Subcutaneous adipose tissue (tissue), 4 donors: ENCODE measurements around the gene PCGF1. TPM values are rescaled to one million over a fixed set of nuclear protein-coding genes. Genes with fewer than 3 reads are reported as not detected.

Experiments used
- total RNA-seq, 4 donors: library from RNA; depleted of rRNA; stranded (reverse); fragments of >200 nt; gene quantifications; one replicate each; pipeline ENCODE4 v1.1.0, GENCODE V29; 2016
- TF ChIP-seq, protein P1 (sequence below): fragments of 450-650 bp; IDR thresholded peaks from one replicate; pipeline ENCODE4 v1.5.1; 2016; ENCODE audit warnings: low read depth, mild to moderate bottlenecking, control low read depth, antibody characterized with exemption, moderate library complexity

Gene PCGF1
- total RNA-seq, 4 donors from 2014 or later = 6.4 to 17.8 (median 10.8) TPM

DNA sequence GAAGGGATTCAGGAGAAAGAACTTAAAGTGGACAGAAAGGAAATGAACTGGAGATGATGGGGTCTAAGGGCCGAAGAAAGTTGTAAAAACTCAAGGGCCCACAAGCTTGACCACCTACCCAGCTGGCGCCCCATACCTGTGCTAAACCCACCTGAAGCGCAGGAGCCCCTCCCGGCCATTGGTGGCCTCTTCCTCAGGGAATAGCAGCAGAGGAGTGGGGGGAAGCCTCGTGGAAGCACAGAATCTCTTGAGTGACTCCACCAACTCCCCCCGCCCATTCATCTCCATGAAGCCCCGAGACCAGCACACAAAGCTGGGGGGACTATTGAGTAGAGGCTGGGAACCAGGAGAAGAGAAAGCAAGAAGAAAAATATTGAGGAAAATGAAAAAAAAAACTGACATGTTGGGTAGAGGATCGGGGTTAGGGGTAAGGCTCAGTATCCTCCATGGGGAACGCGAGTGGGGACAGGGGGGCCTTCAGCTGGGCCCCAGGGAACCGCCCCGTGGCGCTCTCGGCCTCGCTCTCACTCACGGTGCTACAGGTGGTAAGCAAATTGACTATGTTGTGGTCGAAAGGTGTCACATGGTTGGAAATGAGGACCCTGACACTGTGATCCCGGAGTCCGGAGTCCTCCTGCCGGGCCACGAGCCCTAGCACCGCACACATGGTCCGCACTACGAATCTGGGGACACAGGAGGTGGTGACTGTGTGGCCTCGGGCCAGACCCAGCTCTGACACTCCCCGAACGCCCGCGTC, 21.3 kb upstream of the PCGF1 start:
- TF ChIP-seq, protein P1, sequence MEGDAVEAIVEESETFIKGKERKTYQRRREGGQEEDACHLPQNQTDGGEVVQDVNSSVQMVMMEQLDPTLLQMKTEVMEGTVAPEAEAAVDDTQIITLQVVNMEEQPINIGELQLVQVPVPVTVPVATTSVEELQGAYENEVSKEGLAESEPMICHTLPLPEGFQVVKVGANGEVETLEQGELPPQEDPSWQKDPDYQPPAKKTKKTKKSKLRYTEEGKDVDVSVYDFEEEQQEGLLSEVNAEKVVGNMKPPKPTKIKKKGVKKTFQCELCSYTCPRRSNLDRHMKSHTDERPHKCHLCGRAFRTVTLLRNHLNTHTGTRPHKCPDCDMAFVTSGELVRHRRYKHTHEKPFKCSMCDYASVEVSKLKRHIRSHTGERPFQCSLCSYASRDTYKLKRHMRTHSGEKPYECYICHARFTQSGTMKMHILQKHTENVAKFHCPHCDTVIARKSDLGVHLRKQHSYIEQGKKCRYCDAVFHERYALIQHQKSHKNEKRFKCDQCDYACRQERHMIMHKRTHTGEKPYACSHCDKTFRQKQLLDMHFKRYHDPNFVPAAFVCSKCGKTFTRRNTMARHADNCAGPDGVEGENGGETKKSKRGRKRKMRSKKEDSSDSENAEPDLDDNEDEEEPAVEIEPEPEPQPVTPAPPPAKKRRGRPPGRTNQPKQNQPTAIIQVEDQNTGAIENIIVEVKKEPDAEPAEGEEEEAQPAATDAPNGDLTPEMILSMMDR = no peak

DNA sequence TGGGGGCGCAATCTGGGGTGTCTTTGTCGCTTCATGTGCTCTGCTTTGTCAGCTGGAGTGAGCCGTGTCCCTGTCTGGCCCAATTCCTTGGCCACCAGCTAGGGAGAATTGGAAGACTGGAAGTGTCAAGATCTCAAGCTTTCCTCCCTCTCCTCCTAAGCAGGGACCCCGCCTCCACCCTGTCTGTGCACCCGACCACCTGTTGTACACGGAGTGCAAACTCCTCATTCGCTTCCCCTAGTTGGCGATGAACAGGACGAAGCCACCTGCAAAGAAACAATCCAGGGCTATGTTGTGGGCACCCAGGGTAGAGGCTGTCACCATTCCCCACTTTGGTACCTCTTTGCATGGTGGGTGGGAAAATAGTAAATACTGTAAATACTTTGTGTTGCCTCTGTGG, 20.2 kb upstream of the PCGF1 start:
- TF ChIP-seq, protein P1 = no peak

DNA sequence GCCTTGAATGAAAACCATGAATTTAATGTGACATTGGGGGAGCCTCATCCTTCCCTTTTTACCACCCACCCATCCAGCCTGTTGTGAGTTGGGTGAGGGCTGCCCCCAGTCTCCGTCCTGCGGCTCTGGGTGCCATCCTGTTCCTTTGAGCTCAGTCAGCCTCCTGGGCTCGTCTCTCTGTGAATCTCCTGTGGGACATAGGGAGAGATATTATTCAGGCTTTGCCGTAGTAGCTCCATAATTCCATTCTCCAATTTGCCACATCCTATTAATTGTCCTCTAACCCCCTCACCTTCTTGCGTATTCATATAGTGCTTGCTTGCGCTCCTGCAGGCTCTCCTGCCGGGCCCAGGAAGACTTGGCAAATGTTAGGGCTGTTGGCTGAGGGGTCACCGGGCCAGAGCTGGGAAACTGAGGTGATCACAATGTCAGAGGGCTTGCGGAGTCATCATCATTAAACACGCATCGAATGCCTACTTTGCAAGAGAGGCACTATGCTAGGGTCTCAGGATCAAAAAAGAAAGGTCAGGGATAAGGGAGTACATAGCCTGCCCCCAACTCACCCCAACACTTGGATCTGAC, 19.2 kb upstream of the PCGF1 start:
- TF ChIP-seq, protein P1 = no peak

DNA sequence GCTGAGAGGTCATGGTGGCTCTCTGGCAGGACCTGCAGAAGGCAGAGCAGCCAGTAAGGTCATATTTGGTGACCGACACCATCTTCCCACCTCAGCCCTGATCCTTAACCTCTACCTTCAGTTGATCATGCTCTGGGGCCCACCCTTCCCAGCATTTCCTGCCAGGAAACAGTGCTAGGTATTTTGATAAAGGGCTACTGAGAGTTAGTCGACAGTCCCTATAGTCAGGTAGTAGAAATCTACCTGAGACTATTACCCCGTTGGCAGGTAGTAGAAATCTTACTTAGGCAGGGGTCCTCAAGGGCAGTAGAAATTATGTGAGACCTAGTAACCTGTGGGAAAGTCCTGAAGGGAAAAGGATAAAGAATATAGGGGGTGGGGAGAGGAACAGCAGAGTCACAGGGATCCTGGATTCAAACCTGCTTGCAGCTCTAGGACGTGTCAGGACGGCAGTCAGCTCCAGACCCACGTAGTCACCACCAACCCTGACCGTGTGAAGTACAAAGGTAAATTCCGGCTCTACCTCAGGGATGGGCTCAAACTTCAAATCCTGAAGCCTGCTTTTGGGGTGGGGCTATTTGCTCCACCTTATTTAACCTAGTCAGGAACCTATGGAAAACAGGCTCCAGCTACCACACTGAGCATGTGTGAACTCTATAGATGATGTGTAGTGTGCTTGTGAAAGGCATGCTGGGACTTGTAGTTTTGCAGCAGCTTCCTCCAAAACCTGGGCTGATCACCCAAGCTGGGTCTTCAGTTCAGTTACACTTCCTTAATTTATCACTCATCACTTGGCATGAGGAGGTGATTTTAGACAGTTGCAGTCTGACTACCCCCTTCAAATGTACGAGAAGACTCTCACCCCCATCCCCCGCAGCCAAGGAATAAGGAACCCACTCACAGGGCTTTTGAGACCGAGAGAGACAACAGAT, 18.5 kb upstream of the PCGF1 start, which contains the start of gene DQX1:
DQX1 (minus strand) TSS at position 515 of the 932 bp plus-strand sequence; CDS start at position 13, 502 bp downstream.
- TF ChIP-seq, protein P1 = no peak

DNA sequence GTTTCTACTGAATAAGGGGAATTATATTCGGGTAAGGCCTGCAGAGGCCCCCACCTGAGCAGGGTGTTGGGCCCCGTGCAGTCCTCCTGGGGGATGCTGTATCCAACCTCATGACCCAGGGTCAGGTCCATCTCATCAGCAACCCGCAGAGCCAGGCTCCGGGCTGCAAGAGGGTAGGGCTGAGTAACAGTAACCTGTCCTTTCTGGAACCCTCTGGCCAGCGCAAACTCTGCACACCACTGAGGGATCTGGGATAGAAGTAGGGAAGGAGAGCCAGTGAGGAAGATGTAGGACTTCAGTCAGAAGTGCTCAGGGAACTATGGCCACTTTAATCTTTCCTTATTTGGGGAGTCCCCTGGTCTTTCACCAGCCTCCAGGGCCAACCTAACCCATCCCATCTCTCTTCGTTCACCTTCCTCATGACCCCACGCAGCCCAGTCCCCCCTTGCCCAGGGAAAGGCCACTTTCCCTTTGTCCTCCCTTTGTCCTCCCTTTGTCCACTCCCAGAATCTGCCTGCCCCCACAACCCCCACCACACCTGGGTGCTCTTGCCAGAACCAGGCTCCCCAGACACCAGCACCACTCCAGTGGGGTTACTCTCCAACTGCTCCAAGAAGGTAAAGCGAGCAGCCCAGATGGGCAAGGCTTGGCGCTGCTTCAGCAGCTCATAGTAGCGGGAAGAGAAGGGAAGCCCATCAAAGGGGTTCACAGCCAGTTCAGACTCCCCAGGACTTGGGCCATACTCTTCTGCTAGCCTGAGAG, 17.6 kb upstream of the PCGF1 start:
- TF ChIP-seq, protein P1 = no peak

DNA sequence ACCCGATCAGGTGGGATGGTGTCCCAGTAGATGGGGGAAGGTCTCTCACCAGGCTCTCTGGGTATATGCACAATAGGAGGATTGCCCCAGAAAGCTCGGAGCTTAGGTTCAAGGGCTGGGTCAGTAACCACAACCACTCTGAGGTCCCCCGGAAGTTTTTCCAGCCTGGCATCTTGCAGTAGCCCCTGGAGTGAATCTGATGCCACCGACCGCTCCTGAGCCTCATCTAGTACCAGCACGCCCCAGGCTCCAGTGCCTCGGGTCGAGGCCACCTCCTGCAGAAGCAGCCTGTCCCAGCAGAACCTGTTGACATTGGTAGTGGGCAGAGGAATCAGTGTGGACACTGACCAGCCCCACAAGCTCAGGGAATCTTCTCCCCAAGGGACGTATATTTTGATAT, 16.5 kb upstream of the PCGF1 start:
- TF ChIP-seq, protein P1 = no peak
